OCI-LY1 (cell line): ENCODE results near the gene DOCK4.

Source experiments
- H2AFZ ChIP-seq: fragments of 200-600 bp; sonication (generic), shearing (Covaris generic); 2 replicates; pipeline ENCODE4 v1.6.0; 2014; ENCODE audit warnings: antibody characterized with exemption, mild to moderate bottlenecking, low read length
- H3F3A ChIP-seq: fragments of 200-600 bp; sonication (generic), shearing (Covaris generic); 2 replicates; pipeline ENCODE4 v1.6.0; 2014; ENCODE audit warnings: mild to moderate bottlenecking, antibody characterized with exemption, low read length, moderate library complexity; ENCODE audit not compliant: insufficient read depth
- H3K27ac ChIP-seq: fragments of 200-600 bp; sonication (generic); 2 replicates; pipeline ENCODE4 v1.5.1; 2014; ENCODE audit warnings: low read length, mixed run types, mild to moderate bottlenecking, low read depth; ENCODE audit not compliant: poor library complexity, severe bottlenecking
- H3K27me3 ChIP-seq: fragments of 200-600 bp; sonication (generic); 2 replicates; pipeline ENCODE4 v1.6.0; 2014; ENCODE audit warnings: antibody characterized with exemption, mild to moderate bottlenecking, low read length, moderate library complexity; ENCODE audit not compliant: insufficient read depth
- H3K36me3 ChIP-seq: fragments of 200-600 bp; sonication (generic); 2 replicates; pipeline ENCODE4 v1.6.1; 2014; ENCODE audit warnings: mild to moderate bottlenecking, antibody characterized with exemption, low read length, moderate library complexity, mixed read lengths; ENCODE audit not compliant: insufficient read depth
- H3K4me1 ChIP-seq: fragments of 200-600 bp; sonication (generic); 2 replicates; pipeline ENCODE4 v1.5.1; 2014; ENCODE audit warnings: mild to moderate bottlenecking, low read length, moderate library complexity; ENCODE audit not compliant: insufficient read depth, severe bottlenecking
- H3K4me2 ChIP-seq: fragments of 200-600 bp; sonication (generic), shearing (Covaris generic); 2 replicates; pipeline ENCODE4 v1.6.1; 2014; ENCODE audit warnings: low read length
- H3K4me3 ChIP-seq: fragments of 200-600 bp; sonication (generic); 2 replicates; pipeline ENCODE4 v1.5.1; 2014; ENCODE audit warnings: low read length, low read depth, mild to moderate bottlenecking, mixed read lengths; ENCODE audit not compliant: poor library complexity, severe bottlenecking
- H3K79me2 ChIP-seq: fragments of 200-600 bp; shearing (Covaris generic); 2 replicates; pipeline ENCODE4 v1.6.1; 2016; ENCODE audit warnings: mixed run types, low read length, mixed read lengths; ENCODE audit not compliant: insufficient read depth
- H3K9ac ChIP-seq: fragments of 200-600 bp; sonication (generic), shearing (Covaris generic); 2 replicates; pipeline ENCODE4 v1.6.1; 2014; ENCODE audit warnings: mild to moderate bottlenecking, low read length, mixed read lengths
- H3K9me2 ChIP-seq: fragments of 200-600 bp; sonication (generic), shearing (Covaris generic); 2 replicates; pipeline ENCODE4 v1.6.1; 2014; ENCODE audit warnings: low read depth, mild to moderate bottlenecking, low read length, mixed read lengths
- H3K9me3 ChIP-seq: fragments of 200-600 bp; shearing (Covaris generic); 2 replicates; pipeline ENCODE4 v1.6.1; 2014; ENCODE audit warnings: low read length, mixed read lengths
- H4K20me1 ChIP-seq: fragments of 200-600 bp; sonication (generic), shearing (Covaris generic); 2 replicates; pipeline ENCODE4 v1.6.0; 2016; ENCODE audit warnings: mild to moderate bottlenecking, low read length; ENCODE audit not compliant: insufficient read depth
- EZH2 ChIP-seq: fragments of 200-600 bp; sonication (generic), shearing (Covaris generic); IDR thresholded peaks from 2 replicates; pipeline ENCODE4 v1.8.0; 2017; ENCODE audit warnings: borderline replicate concordance, mixed run types, mild to moderate bottlenecking, antibody characterized with exemption, low read length, moderate library complexity, mixed read lengths
- TF ChIP-seq, protein P1 (sequence below): fragments of 200-600 bp; sonication (generic), shearing (Covaris generic); IDR thresholded peaks from 2 replicates; pipeline ENCODE4 v1.5.1; 2017; ENCODE audit warnings: mild to moderate bottlenecking, antibody characterized with exemption, low read length, moderate library complexity, mixed read lengths

DOCK4 gene

DNA sequence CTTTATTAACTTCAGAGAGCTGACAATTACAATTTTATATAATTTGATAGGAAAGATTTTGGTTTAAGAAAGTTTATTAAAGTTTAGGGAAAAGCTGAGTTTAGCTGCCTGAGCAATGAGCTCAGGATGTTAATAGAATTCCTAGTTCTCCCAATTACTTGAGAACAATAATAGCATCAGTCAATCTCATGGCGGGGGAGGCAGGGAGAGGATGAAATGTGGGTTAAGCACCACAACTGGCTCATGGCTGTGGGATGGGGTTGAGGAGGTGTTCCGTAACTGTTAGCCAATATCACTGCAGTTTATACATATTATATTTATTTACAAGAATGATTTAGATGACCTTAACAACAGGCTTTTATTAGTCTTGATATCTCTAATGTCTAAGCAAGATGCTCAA is 377.0 kb downstream of the DOCK4 start:
- Histone ChIP-seq H3F3A (no peaks in the 10 kb centered on the region), H2AFZ (no peak overlapping the region), H3K4me3 (no peak overlapping the region), H3K9me3 (no peaks in the 10 kb centered on the region), H3K27ac (no peak overlapping the region), H3K36me3 (no peaks in the 10 kb centered on the region), H3K9me2 (no peaks in the 10 kb centered on the region), H3K4me2 (no peak overlapping the region), H4K20me1 (no peaks in the 10 kb centered on the region), H3K9ac (no peak overlapping the region), H3K4me1 (no peaks in the 10 kb centered on the region), H3K27me3 (no peaks in the 10 kb centered on the region), H3K79me2 (no peaks in the 10 kb centered on the region)
- no peak for TF ChIP-seq EZH2
- TF ChIP-seq, protein P1, sequence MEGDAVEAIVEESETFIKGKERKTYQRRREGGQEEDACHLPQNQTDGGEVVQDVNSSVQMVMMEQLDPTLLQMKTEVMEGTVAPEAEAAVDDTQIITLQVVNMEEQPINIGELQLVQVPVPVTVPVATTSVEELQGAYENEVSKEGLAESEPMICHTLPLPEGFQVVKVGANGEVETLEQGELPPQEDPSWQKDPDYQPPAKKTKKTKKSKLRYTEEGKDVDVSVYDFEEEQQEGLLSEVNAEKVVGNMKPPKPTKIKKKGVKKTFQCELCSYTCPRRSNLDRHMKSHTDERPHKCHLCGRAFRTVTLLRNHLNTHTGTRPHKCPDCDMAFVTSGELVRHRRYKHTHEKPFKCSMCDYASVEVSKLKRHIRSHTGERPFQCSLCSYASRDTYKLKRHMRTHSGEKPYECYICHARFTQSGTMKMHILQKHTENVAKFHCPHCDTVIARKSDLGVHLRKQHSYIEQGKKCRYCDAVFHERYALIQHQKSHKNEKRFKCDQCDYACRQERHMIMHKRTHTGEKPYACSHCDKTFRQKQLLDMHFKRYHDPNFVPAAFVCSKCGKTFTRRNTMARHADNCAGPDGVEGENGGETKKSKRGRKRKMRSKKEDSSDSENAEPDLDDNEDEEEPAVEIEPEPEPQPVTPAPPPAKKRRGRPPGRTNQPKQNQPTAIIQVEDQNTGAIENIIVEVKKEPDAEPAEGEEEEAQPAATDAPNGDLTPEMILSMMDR = no peak

DNA sequence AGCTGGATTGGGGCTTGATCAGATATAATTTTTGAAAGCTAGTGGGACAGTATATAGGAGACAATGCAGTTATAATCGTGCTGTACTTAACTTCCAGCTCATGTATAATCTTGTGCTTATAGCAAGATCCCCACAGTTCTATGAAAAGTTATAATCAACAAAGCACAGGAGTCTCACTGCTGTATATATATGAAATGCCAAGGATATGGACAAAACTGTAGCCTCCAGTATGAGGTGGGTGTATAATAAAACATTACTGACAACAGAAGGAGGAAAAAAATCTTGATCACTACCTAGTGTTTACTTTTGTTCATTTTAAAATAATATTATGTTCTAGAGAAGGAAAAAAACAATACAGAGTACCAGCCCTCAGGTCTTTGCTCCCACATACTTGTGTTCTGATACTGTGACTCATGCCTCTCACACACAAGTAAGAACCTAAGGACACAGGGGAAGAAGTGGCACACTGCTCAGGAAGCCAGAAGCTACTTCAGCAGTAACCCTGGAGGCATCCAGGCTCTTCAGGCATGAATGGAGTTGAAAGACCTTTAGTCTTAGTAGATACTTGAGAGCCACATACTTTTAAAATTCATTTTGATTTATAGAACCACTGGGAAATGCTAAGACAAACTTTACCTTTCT is 378.2 kb downstream of the DOCK4 start:
- TF ChIP-seq, protein P1 = no peak
- TF ChIP-seq EZH2 = no peak
- no peak overlapping the region for H3K27ac ChIP-seq
- no peaks in the 10 kb centered on the region for H3K36me3 ChIP-seq
- no peak overlapping the region for H3K4me2 ChIP-seq
- H3K9me2 ChIP-seq = no peaks in the 10 kb centered on the region
- H3K79me2 ChIP-seq = no peaks in the 10 kb centered on the region
- no peak overlapping the region for H3K4me3 ChIP-seq
- no peaks in the 10 kb centered on the region for H4K20me1 ChIP-seq
- H2AFZ ChIP-seq = no peak overlapping the region
- H3K9me3 ChIP-seq = no peaks in the 10 kb centered on the region
- no peak overlapping the region for H3K9ac ChIP-seq
- no peaks in the 10 kb centered on the region for H3F3A ChIP-seq
- H3K4me1 ChIP-seq = no peaks in the 10 kb centered on the region
- no peaks in the 10 kb centered on the region for H3K27me3 ChIP-seq

DNA sequence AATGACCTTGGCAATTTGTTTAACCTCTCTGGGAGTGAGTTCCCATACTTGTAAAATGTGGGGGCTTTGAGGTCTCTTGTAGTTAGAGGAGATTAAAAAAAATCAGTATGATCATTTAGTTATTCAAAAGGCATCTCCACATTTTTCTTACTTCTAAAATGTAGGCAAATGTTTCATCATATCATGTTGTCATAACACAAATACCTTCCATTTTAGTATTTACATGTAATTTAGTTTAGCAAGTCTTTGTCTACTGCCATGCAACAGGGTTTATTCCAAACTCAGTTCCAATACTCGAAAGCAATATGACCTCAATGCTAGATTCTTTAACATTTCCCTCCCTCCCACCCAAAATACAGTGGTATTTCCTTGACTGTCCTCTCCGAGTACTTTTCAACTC is 381.2 kb downstream of the DOCK4 start:
- Histone ChIP-seq H2AFZ (no peak overlapping the region), H3K36me3 (no peaks in the 10 kb centered on the region), H3K4me1 (no peaks in the 10 kb centered on the region), H3K27ac (no peak overlapping the region), H4K20me1 (no peaks in the 10 kb centered on the region), H3F3A (no peaks in the 10 kb centered on the region), H3K9me2 (no peaks in the 10 kb centered on the region), H3K79me2 (no peaks in the 10 kb centered on the region), H3K9ac (no peak overlapping the region), H3K9me3 (no peaks in the 10 kb centered on the region), H3K4me2 (no peak overlapping the region), H3K27me3 (no peaks in the 10 kb centered on the region), H3K4me3 (no peak overlapping the region)
- TF ChIP-seq, protein P1 = no peak
- no peak for TF ChIP-seq EZH2
